SK-N-SH (cell line): ENCODE data around the gene CANT1. TPM values are rescaled to one million over a fixed set of nuclear protein-coding genes. Genes with fewer than 3 reads are reported as not detected.

ENCODE experiments used
- CTCF ChIA-PET: fragments of 300-600, 350-600 bp; formaldehyde crosslinking; extraction: SDS; loops from one replicate; lab custom pipeline; 2021; lab: Yijun Ruan, JAX
- POLR2A ChIA-PET: fragments of 350-600 bp; sonication (Branson Sonifier 250); formaldehyde crosslinking; extraction: SDS; loops from one replicate; lab custom pipeline; 2020; ENCODE audit warnings: antibody characterized with exemption, inconsistent platforms; lab: Yijun Ruan, JAX
- DNase-seq: peaks from one replicate; pipeline ENCODE4 v3.0.0; 2012
- H2AFZ ChIP-seq: fragments of 200-600 bp; sonication (generic); 2 replicates; pipeline ENCODE4 v1.8.1; 2016; ENCODE audit warnings: antibody characterized with exemption, mild to moderate bottlenecking, low read depth
- H3F3A ChIP-seq: fragments of 200-600 bp; sonication (generic); replicated peaks from 2 replicates; pipeline ENCODE3; 2016; ENCODE audit warnings: antibody characterized with exemption, mild to moderate bottlenecking; ENCODE audit not compliant: insufficient read depth
- H3K27ac ChIP-seq, 2 experiments: fragments of 200-500 bp in 1 of 2; fragments of 200-600 bp in 1 of 2; sonication (Bioruptor generic) in 1 of 2; sonication (generic), shearing (Covaris generic) in 1 of 2; 2 replicates each; pipeline versions ENCODE4 v1.5.1 to v1.6.1; 2014 to 2016; ENCODE audit warnings: low read depth in 2 of 2, inconsistent platforms in 1 of 2, low read length in 1 of 2, mild to moderate bottlenecking in 1 of 2, mixed read lengths in 1 of 2
- H3K27me3 ChIP-seq: fragments of 200-600 bp; sonication (generic), shearing (Covaris generic); 2 replicates; pipeline ENCODE4 v1.6.1; 2016; ENCODE audit warnings: mixed run types; ENCODE audit not compliant: insufficient read depth
- H3K36me3 ChIP-seq, 2 experiments: fragments of 200-500 bp in 1 of 2; fragments of 200-600 bp in 1 of 2; sonication (Bioruptor generic) in 1 of 2; sonication (generic) in 1 of 2; replicated peaks in 1 of 2; 2 replicates each; pipeline versions ENCODE3 to v1.5.1; 2014 to 2016; ENCODE audit warnings: low read length in 1 of 2, mild to moderate bottlenecking in 1 of 2; ENCODE audit not compliant: insufficient read depth in 2 of 2, control insufficient read depth in 1 of 2
- H3K4me1 ChIP-seq, 2 experiments: fragments of 200-500 bp in 1 of 2; fragments of 200-600 bp in 1 of 2; sonication (Bioruptor generic) in 1 of 2; sonication (generic), shearing (Covaris generic) in 1 of 2; 2 replicates each; pipeline versions ENCODE4 v1.5.1 to v1.6.1; 2014 to 2016; ENCODE audit warnings: low read depth in 1 of 2, low read length in 1 of 2, mixed run types in 1 of 2; ENCODE audit not compliant: insufficient read depth in 2 of 2, control insufficient read depth in 1 of 2
- H3K4me2 ChIP-seq: fragments of 200-600 bp; sonication (generic), shearing (Covaris generic); 2 replicates; pipeline ENCODE4 v1.6.1; 2017; ENCODE audit warnings: mixed run types
- H3K4me3 ChIP-seq, 2 experiments: fragments of 200-500 bp in 1 of 2; fragments of 200-600 bp in 1 of 2; sonication (Bioruptor generic) in 1 of 2; sonication (generic), shearing (Covaris generic) in 1 of 2; 2 replicates each; pipeline versions ENCODE4 v1.5.1 to v1.8.1; 2014 to 2016; ENCODE audit warnings: low read depth in 2 of 2, inconsistent platforms in 1 of 2, low read length in 1 of 2, mild to moderate bottlenecking in 1 of 2, mixed read lengths in 1 of 2, moderate library complexity in 1 of 2
- H3K79me2 ChIP-seq: fragments of 200-600 bp; sonication (generic); 2 replicates; pipeline ENCODE4 v1.8.1; 2017; ENCODE audit warnings: mild to moderate bottlenecking; ENCODE audit not compliant: insufficient read depth
- H3K9ac ChIP-seq: fragments of 200-600 bp; sonication (generic); 2 replicates; pipeline ENCODE4 v1.6.1; 2017; ENCODE audit warnings: mixed run types
- H3K9me2 ChIP-seq: fragments of 200-600 bp; sonication (generic); 2 replicates; pipeline ENCODE4 v1.6.1; 2017; ENCODE audit warnings: mixed run types
- H3K9me3 ChIP-seq: fragments of 200-600 bp; sonication (generic); 2 replicates; pipeline ENCODE4 v1.6.1; 2017; ENCODE audit warnings: mixed run types, mild to moderate bottlenecking, moderate library complexity
- H4K20me1 ChIP-seq: fragments of 200-600 bp; sonication (generic); 2 replicates; pipeline ENCODE4 v1.6.1; 2017; ENCODE audit warnings: mild to moderate bottlenecking, mixed run types; ENCODE audit not compliant: insufficient read depth
- CTCF ChIP-seq: fragments of 200-600 bp; sonication (generic); IDR thresholded peaks from 2 replicates; pipeline ENCODE4 v1.6.1; 2017; ENCODE audit warnings: antibody characterized with exemption, mild to moderate bottlenecking, moderate library complexity
- GABPA ChIP-seq: IDR thresholded peaks from 2 replicates; pipeline ENCODE4 v1.4.0; 2012; ENCODE audit warnings: low read depth, mild to moderate bottlenecking
- RFX5 ChIP-seq: IDR thresholded peaks from 2 replicates; pipeline ENCODE4 v1.6.1; 2012; ENCODE audit warnings: mild to moderate bottlenecking, improper control_type of control experiment, low read length
- TEAD4 ChIP-seq: IDR thresholded peaks from 2 replicates; pipeline ENCODE4 v1.4.0; 2012; ENCODE audit warnings: mild to moderate bottlenecking, borderline replicate concordance; ENCODE audit not compliant: insufficient read depth
- USF1 ChIP-seq: IDR thresholded peaks from 2 replicates; pipeline ENCODE4 v1.4.0; 2012; ENCODE audit warnings: low read depth, borderline replicate concordance
- ZBTB33 ChIP-seq: IDR thresholded peaks from 2 replicates; pipeline ENCODE4 v1.4.0; 2012; ENCODE audit warnings: low read depth, borderline replicate concordance
- WGBS: methylation state at CpG from one replicate; pipeline ENCODE4 v1.1.6; 2017; ENCODE audit warnings: low lambda C conversion rate; 5-methylcytosine and 5-hydroxymethylcytosine counted together
- polyA plus RNA-seq, 3 experiments: library from polyadenylated mRNA; depleted of rRNA; stranded (reverse); fragments of >200 nt; gene quantifications; 2 replicates each; pipeline ENCODE4 v1.2.3, GENCODE V29; 2012

The CANT1 gene
- polyA plus RNA-seq, 1 of the 3 experiments (the other 2 are of a cell fraction): 87.4 TPM

GRCh38 chr17:78992542-78993212 lies 16.9 kb downstream of the CANT1 start (continued):
- TF ChIP-seq USF1 (no peak), ZBTB33 (no peak), RFX5 (no peak), GABPA (no peak), TEAD4 (no peak)

GRCh38 chr17:78991906-78992532 lies 17.5 kb downstream of the CANT1 start:
- TF ChIP-seq CTCF: no peak
- Histone ChIP-seq H4K20me1 (peaks cover 21% of the 10 kb centered on the region), H3K27me3 (no peaks in the 10 kb centered on the region), H3K4me2 (no peak overlapping the region), H3K9ac (no peak overlapping the region), H3K9me3 (no peaks in the 10 kb centered on the region), H3K9me2 (no peaks in the 10 kb centered on the region), H2AFZ (no peak overlapping the region), H3F3A (peaks cover 7% of the 10 kb centered on the region), H3K27ac (no peak overlapping the region), H3K36me3 (peaks cover 43 to 63% of the 10 kb centered on the region in 2 experiments), H3K79me2 (peaks cover 23% of the 10 kb centered on the region; the same call in 1 of the 2 replicates), H3K4me1 (peaks cover 1 to 2% of the 10 kb centered on the region in 2 experiments; a peak in 3 of 4 replicates), H3K4me3 (no peak overlapping the region)
- 98% methylated on average over 22 of the region's 22 CpGs for WGBS
- peak; percentile 26 for DNase-seq
- ChIA-PET POLR2A (no interaction called here), CTCF (interaction anchor here (1.0 to 11.1 kb wide), 12 partner anchors 12 to 402 kb away, joined by 3 to 133 read pairs (median 4); partner anchors contain the start of gene LGALS3BP)
